CD14-positive monocyte (primary cell): ENCODE results near the gene FGFBP1. TPM values are rescaled to one million over a fixed set of nuclear protein-coding genes. Genes with fewer than 3 reads are reported as not detected.

Experiments used
- DNase-seq, 3 donors: peaks; one replicate each; pipeline ENCODE4 v3.0.0-alpha.2; 2011 to 2022
- H2AFZ ChIP-seq: 2 replicates; pipeline ENCODE4 v1.6.0; 2012; ENCODE audit warnings: mild to moderate bottlenecking, low read depth, low read length, inconsistent platforms; ENCODE audit not compliant: insufficient read depth, poor library complexity, severe bottlenecking
- H3K27ac ChIP-seq, 2 donors: 1 replicate in 1 of 2; 2 replicates in 1 of 2; pipeline ENCODE4 v1.5.1; 2012 to 2013; ENCODE audit warnings: low read length in 2 of 2, control low read depth in 1 of 2, inconsistent platforms in 1 of 2, low read depth in 1 of 2, mild to moderate bottlenecking in 1 of 2
- H3K27me3 ChIP-seq, 2 donors: one replicate each; pipeline versions ENCODE4 v1.6.0 to v1.6.1; 2011 to 2013; ENCODE audit warnings: low read length in 2 of 2; ENCODE audit not compliant: control insufficient read depth in 2 of 2, insufficient read depth in 2 of 2
- H3K36me3 ChIP-seq, 2 donors: replicated peaks in 1 of 2; 1 replicate in 1 of 2; 2 replicates in 1 of 2; pipeline versions ENCODE4 v1.5.1 to v1.6.1; 2012 to 2013; ENCODE audit warnings: low read length in 2 of 2, control low read depth in 1 of 2, inconsistent platforms in 1 of 2, mild to moderate bottlenecking in 1 of 2; ENCODE audit not compliant: insufficient read depth in 2 of 2, control insufficient read depth in 1 of 2
- H3K4me1 ChIP-seq, 2 donors: 1 replicate in 1 of 2; 2 replicates in 1 of 2; pipeline versions ENCODE4 v1.5.1 to v1.6.1; 2012 to 2013; ENCODE audit warnings: low read length in 2 of 2, control low read depth in 1 of 2, inconsistent platforms in 1 of 2, mild to moderate bottlenecking in 1 of 2, moderate library complexity in 1 of 2; ENCODE audit not compliant: insufficient read depth in 2 of 2, control insufficient read depth in 1 of 2
- H3K4me2 ChIP-seq: replicated peaks from 2 replicates; pipeline ENCODE3; 2012; ENCODE audit warnings: low read length, moderate library complexity, mild to moderate bottlenecking; ENCODE audit not compliant: poor library complexity, severe bottlenecking; ENCODE audit errors: extremely low read depth
- H3K4me3 ChIP-seq, 3 experiments: fragments of 200-600 bp in 1 of 3; sonication (generic) in 1 of 3; replicated peaks in 1 of 3; 1 replicate in 2 of 3; 2 replicates in 1 of 3; pipeline ENCODE4 v1.5.1; 2011 to 2013; ENCODE audit warnings: low read length in 3 of 3, mild to moderate bottlenecking in 3 of 3, control low read depth in 2 of 3, low read depth in 2 of 3, inconsistent platforms in 1 of 3, moderate library complexity in 1 of 3
- H3K79me2 ChIP-seq: 2 replicates; pipeline ENCODE4 v1.6.0; 2012; ENCODE audit warnings: mild to moderate bottlenecking, control low read depth, inconsistent platforms, low read length, moderate library complexity; ENCODE audit not compliant: insufficient read depth
- H3K9ac ChIP-seq: 2 replicates; pipeline ENCODE4 v1.6.0; 2017; ENCODE audit warnings: low read length, mild to moderate bottlenecking; ENCODE audit not compliant: insufficient read depth, poor library complexity, severe bottlenecking
- H3K9me3 ChIP-seq, 2 donors: replicated peaks in 1 of 2; 1 replicate in 1 of 2; 2 replicates in 1 of 2; pipeline versions ENCODE4 v1.5.1 to v1.6.1; 2012 to 2013; ENCODE audit warnings: low read length in 2 of 2, control low read depth in 1 of 2; ENCODE audit not compliant: control insufficient read depth in 1 of 2, insufficient read depth in 1 of 2
- H4K20me1 ChIP-seq: 2 replicates; pipeline ENCODE4 v1.6.0; 2012; ENCODE audit warnings: mild to moderate bottlenecking, low read length, control low read depth, moderate library complexity; ENCODE audit not compliant: insufficient read depth
- H3K27ac Mint-ChIP-seq, 7 donors: one replicate each; pipeline ENCODE4 v1.8.0; 2020; ENCODE audit warnings: mild to moderate bottlenecking in 7 of 7, mixed read lengths in 7 of 7, moderate library complexity in 6 of 7, inconsistent platforms in 2 of 7
- H3K27me3 Mint-ChIP-seq, 3 donors: one replicate each; pipeline ENCODE4 v1.8.0; 2021 to 2022; ENCODE audit warnings: low read depth in 3 of 3, mild to moderate bottlenecking in 3 of 3, mixed read lengths in 3 of 3, moderate library complexity in 3 of 3, inconsistent platforms in 1 of 3
- H3K36me3 Mint-ChIP-seq, 2 donors: one replicate each; pipeline ENCODE4 v1.8.0; 2020; ENCODE audit warnings: mixed read lengths in 2 of 2, inconsistent platforms in 1 of 2, mild to moderate bottlenecking in 1 of 2
- H3K4me1 Mint-ChIP-seq: one replicate; pipeline ENCODE4 v1.8.0; 2020; ENCODE audit warnings: mild to moderate bottlenecking, mixed read lengths
- H3K4me3 Mint-ChIP-seq, 2 donors: one replicate each; pipeline ENCODE4 v1.8.0; 2020; ENCODE audit warnings: mild to moderate bottlenecking in 2 of 2, mixed read lengths in 2 of 2, moderate library complexity in 1 of 2
- H3K9me3 Mint-ChIP-seq, 7 donors: one replicate each; pipeline ENCODE4 v1.8.0; 2020 to 2022; ENCODE audit warnings: mixed read lengths in 7 of 7, mild to moderate bottlenecking in 6 of 7, moderate library complexity in 6 of 7, inconsistent platforms in 2 of 7
- whole genome bisulfite sequencing: methylation state at CpG from one replicate; pipeline ENCODE4 v1.1.5; 2013; ENCODE audit warnings: missing lambda C conversion rate; ENCODE audit not compliant: insufficient coverage; 5-methylcytosine and 5-hydroxymethylcytosine counted together
- intact Hi-C, 2 donors: fragments of 100-400 bp; cut with micrococcal nuclease; formaldehyde crosslinking; loops; one replicate each; pipeline versions ENCODE4 v1.15.0 to v1.15.1; 2023
- polyA plus RNA-seq, 3 donors: library from polyadenylated mRNA; depleted of rRNA in 1 of 3; unstranded in 2 of 3; stranded (reverse) in 1 of 3; fragments of 300-500 nt in 2 of 3; fragments of >200 nt in 1 of 3; fragmentation: Illumina TruSeq in 2 of 3; gene quantifications; 1 replicate in 2 of 3; 2 replicates in 1 of 3; pipeline ENCODE4 v1.2.3, GENCODE V29; 2012 to 2021
- TF ChIP-seq, protein P1 (sequence below): fragments of 200-600 bp; IDR thresholded peaks from one replicate; pipeline ENCODE4 v1.8.0; 2022; ENCODE audit warnings: antibody characterized with exemption, mild to moderate bottlenecking

FGFBP1 gene
- polyA plus RNA-seq, 3 donors, result not detected

DNA sequence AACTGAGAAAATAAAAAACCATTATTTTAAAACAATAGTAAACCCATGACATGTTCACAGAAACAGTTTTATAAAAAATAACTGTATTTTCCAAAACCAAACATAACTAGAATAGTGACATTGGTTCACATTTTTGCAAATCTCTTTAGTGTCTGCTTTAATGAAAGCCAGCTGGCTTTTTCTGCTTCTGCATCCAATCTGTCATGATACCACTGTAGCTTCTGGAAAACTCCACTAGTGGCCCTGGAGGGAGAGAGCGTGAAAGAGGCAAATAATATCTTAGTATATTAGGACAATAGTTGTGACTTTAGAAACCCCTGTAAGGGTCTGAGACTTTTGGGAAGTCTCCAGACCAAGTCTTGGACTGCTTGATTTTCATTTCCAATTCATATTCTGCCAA is 31.1 kb downstream of the FGFBP1 start:
- no peak overlapping the region for H3K27ac Mint-ChIP-seq
- H3K79me2 ChIP-seq, result no peaks in the 10 kb centered on the region
- peaks cover 2 to 10% (median 4%) of the 10 kb centered on the region in 7 donors for H3K9me3 Mint-ChIP-seq
- no peak overlapping the region for H3K4me3 ChIP-seq
- no peak overlapping the region for H2AFZ ChIP-seq
- H3K4me1 ChIP-seq, result peaks cover 21 to 33% of the 10 kb centered on the region in 2 donors
- no peaks in the 10 kb centered on the region for H3K9me3 ChIP-seq
- H3K4me3 Mint-ChIP-seq, result no peak overlapping the region
- no peak overlapping the region for H3K27ac ChIP-seq
- H3K4me2 ChIP-seq, result no peak overlapping the region
- no CpG with 5 or more reads among the region's 1 CpG for WGBS
- H3K36me3 Mint-ChIP-seq, result peaks cover 0 to 6% of the 10 kb centered on the region in 2 donors
- no peaks in the 10 kb centered on the region for H4K20me1 ChIP-seq
- intact Hi-C loops, result no loop called here
- no peak for DNase-seq
- TF ChIP-seq, protein P1, sequence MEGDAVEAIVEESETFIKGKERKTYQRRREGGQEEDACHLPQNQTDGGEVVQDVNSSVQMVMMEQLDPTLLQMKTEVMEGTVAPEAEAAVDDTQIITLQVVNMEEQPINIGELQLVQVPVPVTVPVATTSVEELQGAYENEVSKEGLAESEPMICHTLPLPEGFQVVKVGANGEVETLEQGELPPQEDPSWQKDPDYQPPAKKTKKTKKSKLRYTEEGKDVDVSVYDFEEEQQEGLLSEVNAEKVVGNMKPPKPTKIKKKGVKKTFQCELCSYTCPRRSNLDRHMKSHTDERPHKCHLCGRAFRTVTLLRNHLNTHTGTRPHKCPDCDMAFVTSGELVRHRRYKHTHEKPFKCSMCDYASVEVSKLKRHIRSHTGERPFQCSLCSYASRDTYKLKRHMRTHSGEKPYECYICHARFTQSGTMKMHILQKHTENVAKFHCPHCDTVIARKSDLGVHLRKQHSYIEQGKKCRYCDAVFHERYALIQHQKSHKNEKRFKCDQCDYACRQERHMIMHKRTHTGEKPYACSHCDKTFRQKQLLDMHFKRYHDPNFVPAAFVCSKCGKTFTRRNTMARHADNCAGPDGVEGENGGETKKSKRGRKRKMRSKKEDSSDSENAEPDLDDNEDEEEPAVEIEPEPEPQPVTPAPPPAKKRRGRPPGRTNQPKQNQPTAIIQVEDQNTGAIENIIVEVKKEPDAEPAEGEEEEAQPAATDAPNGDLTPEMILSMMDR, result no peak
- H3K27me3 ChIP-seq, result no peaks in the 10 kb centered on the region
- no peak overlapping the region for H3K9ac ChIP-seq
- no peaks in the 10 kb centered on the region for H3K36me3 ChIP-seq
- peaks cover 2 to 3% (median 3%) of the 10 kb centered on the region in 3 donors for H3K27me3 Mint-ChIP-seq
- peaks cover 37% of the 10 kb centered on the region for H3K4me1 Mint-ChIP-seq

DNA sequence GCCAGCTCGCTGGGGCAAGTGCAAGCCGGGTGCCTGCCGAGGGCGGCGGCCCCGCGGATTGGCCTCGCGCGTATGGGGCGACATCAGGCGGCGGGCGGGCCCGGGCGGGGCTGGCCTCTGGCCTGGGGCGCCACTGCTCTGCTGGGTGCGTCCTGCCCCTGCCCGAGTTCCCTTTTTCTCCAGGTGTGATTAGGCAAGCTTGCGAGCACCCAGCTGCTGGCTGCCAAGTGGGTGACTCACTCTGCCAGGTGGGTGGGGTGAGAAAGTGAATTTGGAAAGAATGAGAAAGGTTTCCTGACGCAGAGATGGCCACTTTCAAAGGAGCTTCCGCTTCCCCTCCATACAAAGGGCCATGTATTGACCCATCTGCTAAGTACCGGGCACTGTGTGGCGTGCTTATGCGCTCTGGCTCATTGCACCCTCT is 32.5 kb downstream of the FGFBP1 start:
- intact Hi-C loops, result no loop called here
- TF ChIP-seq, protein P1, result no peak
- Histone ChIP-seq H3K9ac (no peak overlapping the region), H3K4me2 (peak overlapping the region; percentile 34), H3K36me3 (no peaks in the 10 kb centered on the region), H3K27ac (no peak overlapping the region), H3K79me2 (no peaks in the 10 kb centered on the region), H3K4me3 (no peak overlapping the region), H4K20me1 (no peaks in the 10 kb centered on the region), H3K9me3 (no peaks in the 10 kb centered on the region), H2AFZ (no peak overlapping the region), H3K27me3 (no peaks in the 10 kb centered on the region), H3K4me1 (peaks cover 35 to 47% of the 10 kb centered on the region in 2 donors)
- peak; percentile 57 to 67 (median 61) for DNase-seq
- Mint-ChIP-seq H3K27me3 (peaks cover 2 to 3% (median 2%) of the 10 kb centered on the region in 3 donors), H3K4me3 (no peak overlapping the region), H3K27ac (peak overlapping the region in 3 of 7 donors; percentile 14 to 42 (median 18)), H3K9me3 (peaks cover 4 to 14% (median 6%) of the 10 kb centered on the region in 7 donors), H3K36me3 (peaks cover 0 to 6% of the 10 kb centered on the region in 2 donors), H3K4me1 (peaks cover 50% of the 10 kb centered on the region)
- WGBS, result 43% methylated on average over 17 of the region's 25 CpGs
